HCT116 (cell line): ENCODE data around the gene ZNF548.

Experiments
- CEBPB ChIP-seq: IDR thresholded peaks from 2 replicates; pipeline ENCODE4 v1.6.1; 2012; ENCODE audit warnings: low read depth
- EZH2phosphoT487 ChIP-seq: fragments of 200-600 bp; IDR thresholded peaks from 2 replicates; pipeline ENCODE4 v1.6.1; 2018; ENCODE audit warnings: antibody characterized with exemption, borderline replicate concordance
- FOSL1 ChIP-seq: IDR thresholded peaks from 2 replicates; pipeline ENCODE4 v1.6.1; 2012; ENCODE audit warnings: low read depth
- JUND ChIP-seq: IDR thresholded peaks from 2 replicates; pipeline ENCODE4 v1.6.1; 2012
- POLR2A ChIP-seq: IDR thresholded peaks from 2 replicates; pipeline ENCODE4 v1.7.0; 2011; ENCODE audit warnings: borderline replicate concordance; ENCODE audit not compliant: insufficient read depth, insufficient read length; ENCODE audit errors: extremely low read depth
- POLR2AphosphoS5 ChIP-seq: IDR thresholded peaks from 2 replicates; pipeline ENCODE4 v1.6.1; 2011; ENCODE audit warnings: mild to moderate bottlenecking, low read depth, low read length, moderate library complexity
- SP1 ChIP-seq: IDR thresholded peaks from 2 replicates; pipeline ENCODE4 v1.6.1; 2012; ENCODE audit warnings: low read depth
- TCF7L2 ChIP-seq: IDR thresholded peaks from 2 replicates; pipeline ENCODE4 v1.7.0; 2011; ENCODE audit warnings: borderline replicate concordance, inconsistent platforms; ENCODE audit not compliant: insufficient read depth, insufficient read length; ENCODE audit errors: extremely low read depth
- YY1 ChIP-seq: IDR thresholded peaks from 2 replicates; pipeline ENCODE4 v1.6.1; 2011; ENCODE audit warnings: low read length, low read depth, moderate library complexity, mild to moderate bottlenecking; ENCODE audit not compliant: insufficient replicate concordance; ENCODE audit errors: extremely low read depth
- TF ChIP-seq, protein P1 (sequence below): IDR thresholded peaks from 2 replicates; pipeline ENCODE4 v1.6.1; 2012
- TF ChIP-seq, protein P2 (sequence below), 3 experiments: fragments of 200-600 bp in 1 of 3; sonication (generic) in 1 of 3; IDR thresholded peaks in 2 of 3; conservative IDR thresholded peaks in 1 of 3; 2 replicates each; pipeline ENCODE4 v1.5.1; 2012 to 2017; ENCODE audit warnings: low read depth in 2 of 3, low read length in 2 of 3, antibody characterized with exemption in 1 of 3, borderline replicate concordance in 1 of 3, control low read depth in 1 of 3, mild to moderate bottlenecking in 1 of 3, mixed read lengths in 1 of 3, mixed run types in 1 of 3, moderate library complexity in 1 of 3; ENCODE audit not compliant: insufficient read depth in 1 of 3
- TF ChIP-seq, protein P3 (sequence below): IDR thresholded peaks from 2 replicates; pipeline ENCODE4 v1.6.1; 2011; ENCODE audit warnings: mild to moderate bottlenecking, low read length, moderate library complexity; ENCODE audit not compliant: insufficient replicate concordance; ENCODE audit errors: extremely low read depth

DNA sequence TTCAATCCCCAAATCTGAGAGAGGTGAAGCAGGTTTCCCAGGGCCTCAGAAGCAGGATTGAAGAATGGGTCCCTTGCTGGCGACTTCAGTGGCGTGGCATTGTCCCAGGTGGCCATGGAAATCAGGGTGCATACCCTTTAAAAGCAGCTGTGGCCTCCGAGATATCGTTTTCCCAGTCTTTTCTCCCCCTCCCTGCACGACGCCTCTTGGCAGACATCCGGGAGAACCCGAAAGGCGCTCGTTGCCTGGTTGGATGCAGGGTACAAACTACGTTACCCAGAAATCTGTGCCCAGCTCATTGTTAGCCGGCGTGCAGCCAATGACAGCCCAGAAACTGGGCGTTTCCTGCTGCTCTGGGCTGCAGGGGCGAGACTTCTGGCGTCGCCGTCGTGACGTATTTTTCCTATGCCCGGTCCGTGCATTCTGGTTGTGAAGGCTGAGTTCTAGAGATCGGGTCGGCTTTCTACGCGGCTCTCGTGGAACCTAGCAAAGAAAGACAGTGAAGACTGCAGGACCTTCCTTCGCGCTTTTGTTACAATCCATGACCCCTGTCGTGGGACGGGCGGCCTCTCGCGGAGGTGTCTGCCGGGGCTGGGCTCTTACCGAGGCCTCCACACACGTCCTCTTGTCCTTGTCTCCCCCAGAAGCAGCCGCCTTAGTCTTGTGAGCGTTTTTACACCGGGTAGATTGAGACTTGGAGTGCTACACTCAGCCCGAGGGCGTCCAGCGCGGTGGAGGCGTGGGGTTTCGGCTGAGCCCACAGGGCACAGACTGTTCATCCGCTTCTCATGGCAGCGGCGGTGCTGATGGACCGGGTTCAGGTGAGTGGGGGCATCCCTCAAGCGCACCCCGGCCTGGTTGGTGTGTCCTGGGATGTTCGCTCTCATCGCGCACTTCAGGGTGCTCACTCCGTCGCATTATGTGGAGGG, 38.5 kb upstream of the ZNF548 start, which contains the start of gene ZNF304:
- TF ChIP-seq YY1: peak; percentile 81
- no peak for TF ChIP-seq POLR2A
- peak; percentile 85 for TF ChIP-seq SP1
- TF ChIP-seq POLR2AphosphoS5: peak; percentile 58
- TF ChIP-seq, protein P1, sequence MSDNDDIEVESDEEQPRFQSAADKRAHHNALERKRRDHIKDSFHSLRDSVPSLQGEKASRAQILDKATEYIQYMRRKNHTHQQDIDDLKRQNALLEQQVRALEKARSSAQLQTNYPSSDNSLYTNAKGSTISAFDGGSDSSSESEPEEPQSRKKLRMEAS: peak; percentile 81
- no peak for TF ChIP-seq EZH2phosphoT487
- TF ChIP-seq, protein P2, sequence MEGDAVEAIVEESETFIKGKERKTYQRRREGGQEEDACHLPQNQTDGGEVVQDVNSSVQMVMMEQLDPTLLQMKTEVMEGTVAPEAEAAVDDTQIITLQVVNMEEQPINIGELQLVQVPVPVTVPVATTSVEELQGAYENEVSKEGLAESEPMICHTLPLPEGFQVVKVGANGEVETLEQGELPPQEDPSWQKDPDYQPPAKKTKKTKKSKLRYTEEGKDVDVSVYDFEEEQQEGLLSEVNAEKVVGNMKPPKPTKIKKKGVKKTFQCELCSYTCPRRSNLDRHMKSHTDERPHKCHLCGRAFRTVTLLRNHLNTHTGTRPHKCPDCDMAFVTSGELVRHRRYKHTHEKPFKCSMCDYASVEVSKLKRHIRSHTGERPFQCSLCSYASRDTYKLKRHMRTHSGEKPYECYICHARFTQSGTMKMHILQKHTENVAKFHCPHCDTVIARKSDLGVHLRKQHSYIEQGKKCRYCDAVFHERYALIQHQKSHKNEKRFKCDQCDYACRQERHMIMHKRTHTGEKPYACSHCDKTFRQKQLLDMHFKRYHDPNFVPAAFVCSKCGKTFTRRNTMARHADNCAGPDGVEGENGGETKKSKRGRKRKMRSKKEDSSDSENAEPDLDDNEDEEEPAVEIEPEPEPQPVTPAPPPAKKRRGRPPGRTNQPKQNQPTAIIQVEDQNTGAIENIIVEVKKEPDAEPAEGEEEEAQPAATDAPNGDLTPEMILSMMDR (IDR thresholded peaks at IDR 0.05 in 2 of 3, conservative IDR thresholded peaks at IDR 0.05 in 1 of 3; ENCODE audit: borderline replicate concordance in 1 of 3, insufficient read depth in 1 of 3, low read depth in 2 of 3, low read length in 2 of 3): no peak
- TF ChIP-seq CEBPB: no peak
- TF ChIP-seq, protein P3, sequence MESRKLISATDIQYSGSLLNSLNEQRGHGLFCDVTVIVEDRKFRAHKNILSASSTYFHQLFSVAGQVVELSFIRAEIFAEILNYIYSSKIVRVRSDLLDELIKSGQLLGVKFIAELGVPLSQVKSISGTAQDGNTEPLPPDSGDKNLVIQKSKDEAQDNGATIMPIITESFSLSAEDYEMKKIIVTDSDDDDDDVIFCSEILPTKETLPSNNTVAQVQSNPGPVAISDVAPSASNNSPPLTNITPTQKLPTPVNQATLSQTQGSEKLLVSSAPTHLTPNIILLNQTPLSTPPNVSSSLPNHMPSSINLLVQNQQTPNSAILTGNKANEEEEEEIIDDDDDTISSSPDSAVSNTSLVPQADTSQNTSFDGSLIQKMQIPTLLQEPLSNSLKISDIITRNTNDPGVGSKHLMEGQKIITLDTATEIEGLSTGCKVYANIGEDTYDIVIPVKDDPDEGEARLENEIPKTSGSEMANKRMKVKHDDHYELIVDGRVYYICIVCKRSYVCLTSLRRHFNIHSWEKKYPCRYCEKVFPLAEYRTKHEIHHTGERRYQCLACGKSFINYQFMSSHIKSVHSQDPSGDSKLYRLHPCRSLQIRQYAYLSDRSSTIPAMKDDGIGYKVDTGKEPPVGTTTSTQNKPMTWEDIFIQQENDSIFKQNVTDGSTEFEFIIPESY: no peak
- no peak for TF ChIP-seq JUND
- TF ChIP-seq FOSL1: no peak
- no peak for TF ChIP-seq TCF7L2
